Measurements from ENCODE around the gene VPS13D. TPM values are rescaled to one million over a fixed set of nuclear protein-coding genes. Genes with fewer than 3 reads are reported as not detected.

VPS13D gene
- total RNA-seq, 4 donors from 2014 or later: 137 to 238 (median 191) TPM

DNA sequence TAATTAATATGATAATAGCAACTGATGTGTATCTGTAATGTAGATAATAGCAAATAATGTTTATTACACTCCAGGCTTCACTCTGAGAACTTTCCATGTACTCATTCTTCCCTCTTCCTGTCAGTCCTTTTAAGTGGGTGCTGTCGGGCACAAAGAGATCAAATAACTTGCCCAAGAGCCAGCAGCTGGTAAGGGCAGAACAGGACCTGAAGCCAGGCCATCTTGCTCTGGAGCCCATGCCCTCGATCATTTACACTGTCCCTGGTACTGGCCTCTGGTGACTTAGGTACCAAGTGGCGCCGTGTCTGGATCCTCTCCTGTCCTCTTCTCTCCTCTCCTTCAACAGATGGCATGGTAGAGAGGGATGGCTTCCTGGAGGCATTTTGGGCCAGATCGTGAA, 97.2 kb downstream of the VPS13D start:
- Histone ChIP-seq H3K27ac (no peak overlapping the region), H3K9me3 (no peaks in the 10 kb centered on the region), H3K27me3 (no peaks in the 10 kb centered on the region), H3K36me3 (peaks cover 46 to 53% of the 10 kb centered on the region in 2 donors), H3K4me1 (no peaks in the 10 kb centered on the region), H3K4me3 (replicated peaks in 1 of 3) (no peak overlapping the region)
- no peak for DNase-seq
- WGBS, 2 donors: 92 to 96% methylated on average over 5 of the region's 5 CpGs
- intact Hi-C loops (cut with DNase I): no loop called here
- no peak for TF ChIP-seq POLR2A (IDR thresholded peaks at IDR 0.05)
- TF ChIP-seq, protein P1, sequence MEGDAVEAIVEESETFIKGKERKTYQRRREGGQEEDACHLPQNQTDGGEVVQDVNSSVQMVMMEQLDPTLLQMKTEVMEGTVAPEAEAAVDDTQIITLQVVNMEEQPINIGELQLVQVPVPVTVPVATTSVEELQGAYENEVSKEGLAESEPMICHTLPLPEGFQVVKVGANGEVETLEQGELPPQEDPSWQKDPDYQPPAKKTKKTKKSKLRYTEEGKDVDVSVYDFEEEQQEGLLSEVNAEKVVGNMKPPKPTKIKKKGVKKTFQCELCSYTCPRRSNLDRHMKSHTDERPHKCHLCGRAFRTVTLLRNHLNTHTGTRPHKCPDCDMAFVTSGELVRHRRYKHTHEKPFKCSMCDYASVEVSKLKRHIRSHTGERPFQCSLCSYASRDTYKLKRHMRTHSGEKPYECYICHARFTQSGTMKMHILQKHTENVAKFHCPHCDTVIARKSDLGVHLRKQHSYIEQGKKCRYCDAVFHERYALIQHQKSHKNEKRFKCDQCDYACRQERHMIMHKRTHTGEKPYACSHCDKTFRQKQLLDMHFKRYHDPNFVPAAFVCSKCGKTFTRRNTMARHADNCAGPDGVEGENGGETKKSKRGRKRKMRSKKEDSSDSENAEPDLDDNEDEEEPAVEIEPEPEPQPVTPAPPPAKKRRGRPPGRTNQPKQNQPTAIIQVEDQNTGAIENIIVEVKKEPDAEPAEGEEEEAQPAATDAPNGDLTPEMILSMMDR (IDR thresholded peaks at IDR 0.05): no peak

DNA sequence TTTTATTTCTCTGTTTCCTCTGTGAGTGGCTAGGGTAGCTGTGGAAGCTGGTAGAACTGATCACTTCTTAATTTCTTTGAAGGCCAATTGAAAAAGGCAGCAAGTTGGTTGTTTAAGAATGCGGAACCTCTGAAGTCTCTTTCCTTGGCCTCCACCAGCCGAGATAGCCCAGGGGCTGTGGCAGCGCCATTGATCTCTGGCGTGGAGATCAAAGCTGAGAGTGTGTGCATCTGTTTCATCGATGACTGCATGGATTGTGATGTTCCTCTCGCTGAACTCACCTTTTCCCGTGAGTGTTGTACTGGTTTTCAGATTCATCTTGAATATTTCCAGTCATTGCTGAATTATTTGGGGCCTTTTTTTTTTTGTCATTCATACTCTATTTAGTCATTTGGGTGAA, 97.7 kb downstream of the VPS13D start:
- DNase-seq: no peak
- peaks cover 46 to 48% of the 10 kb centered on the region in 2 donors for H3K36me3 ChIP-seq
- no peaks in the 10 kb centered on the region for H3K27me3 ChIP-seq
- H3K27ac ChIP-seq: no peak overlapping the region
- WGBS, 2 donors: 91 to 93% methylated on average over 7 of the region's 7 CpGs
- intact Hi-C loops (cut with DNase I): no loop called here
- no peaks in the 10 kb centered on the region for H3K9me3 ChIP-seq
- H3K4me1 ChIP-seq: no peaks in the 10 kb centered on the region
- TF ChIP-seq, protein P1 (IDR thresholded peaks at IDR 0.05): no peak
- no peak for TF ChIP-seq POLR2A (IDR thresholded peaks at IDR 0.05)
- H3K4me3 ChIP-seq (replicated peaks in 1 of 3): no peak overlapping the region

- H3K36me3 ChIP-seq: peaks cover 16 to 56% of the 10 kb centered on the region in 2 donors
Measured at GRCh38 chr1:12333036-12333785, 103.4 kb downstream of the VPS13D start.

DNA sequence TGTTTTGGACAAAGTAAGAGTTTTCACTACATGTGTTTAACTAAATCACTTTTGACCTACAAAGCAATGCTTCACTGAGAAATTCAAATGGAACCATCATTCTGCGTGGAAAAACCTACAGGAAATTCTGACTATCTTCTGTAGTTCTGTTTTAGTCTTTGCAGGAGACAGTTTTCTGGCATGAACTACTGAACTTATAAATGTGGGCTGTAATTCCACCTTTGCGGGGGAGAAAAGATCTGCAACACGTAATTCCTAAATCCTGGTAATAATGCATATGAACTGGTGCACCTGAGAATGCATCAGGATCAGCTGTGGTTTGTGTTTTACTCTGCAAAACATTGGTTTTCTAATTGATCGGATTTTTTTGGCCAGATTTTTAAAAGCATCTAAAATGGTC, 106.0 kb downstream of the VPS13D start:
- intact Hi-C loops (cut with DNase I): no loop called here
- H3K27ac ChIP-seq: peak overlapping the region in 1 of 3 donors; percentile 19
- H3K4me1 ChIP-seq: peaks cover 33 to 47% of the 10 kb centered on the region in 2 donors
- DNase-seq: no peak
- WGBS, 2 donors: 91 to 98% methylated on average over 4 of the region's 4 CpGs
- no peaks in the 10 kb centered on the region for H3K9me3 ChIP-seq
- no peaks in the 10 kb centered on the region for H3K27me3 ChIP-seq
- no peak overlapping the region for H3K4me3 ChIP-seq (replicated peaks in 1 of 3)
- TF ChIP-seq, protein P1 (IDR thresholded peaks at IDR 0.05): no peak
- no peak for TF ChIP-seq POLR2A (IDR thresholded peaks at IDR 0.05)
- H3K36me3 ChIP-seq: peaks cover 3 to 35% of the 10 kb centered on the region in 2 donors

More at GRCh38 chr1:12333036-12333785, 103.4 kb downstream of the VPS13D start:
- intact Hi-C loops (cut with DNase I): no loop called here
- Histone ChIP-seq H3K27ac (no peak overlapping the region), H3K27me3 (no peaks in the 10 kb centered on the region), H3K4me1 (peaks cover 14 to 21% of the 10 kb centered on the region in 2 donors), H3K4me3 (replicated peaks in 1 of 3) (no peak overlapping the region), H3K9me3 (no peaks in the 10 kb centered on the region)
- TF ChIP-seq, protein P1 (IDR thresholded peaks at IDR 0.05): no peak
- DNase-seq: no peak
- 91 to 93% methylated on average over 11 of the region's 11 CpGs for WGBS, 2 donors

DNA sequence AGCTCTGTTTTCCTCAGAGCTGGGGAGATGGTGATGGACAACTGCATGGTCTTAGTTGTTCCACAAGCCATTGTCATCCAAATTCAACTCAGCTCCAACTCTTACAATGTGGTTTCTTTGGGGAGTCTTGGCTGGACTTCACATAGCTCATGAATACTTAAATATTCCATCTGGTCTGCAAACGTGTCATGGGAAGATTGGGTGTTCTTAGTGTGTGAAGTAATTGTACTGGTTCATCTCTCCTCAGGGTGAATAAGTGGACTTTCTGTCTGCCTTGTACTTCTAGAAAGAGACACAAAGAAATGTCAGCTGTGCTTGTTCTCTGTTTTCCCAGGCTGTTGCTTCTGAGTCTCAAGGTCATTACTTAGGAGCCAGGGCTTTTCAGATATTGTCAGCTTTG, 106.6 kb downstream of the VPS13D start:
- peaks cover 38 to 52% of the 10 kb centered on the region in 2 donors for H3K4me1 ChIP-seq
- peaks cover 0 to 31% of the 10 kb centered on the region in 2 donors for H3K36me3 ChIP-seq
- H3K27ac ChIP-seq: peak overlapping the region in 2 of 3 donors; percentile 11 to 19
- no peak for DNase-seq
- TF ChIP-seq POLR2A (IDR thresholded peaks at IDR 0.05): no peak
- TF ChIP-seq, protein P1 (IDR thresholded peaks at IDR 0.05): no peak
- WGBS, 2 donors: 88% methylated on average over 1 of the region's 1 CpG
- no peaks in the 10 kb centered on the region for H3K9me3 ChIP-seq
- no peaks in the 10 kb centered on the region for H3K27me3 ChIP-seq
- intact Hi-C loops (cut with DNase I): no loop called here
- H3K4me3 ChIP-seq (replicated peaks in 1 of 3): no peak overlapping the region

Data from thyroid gland (tissue), 4 donors.